Middle frontal gyrus (tissue), 1 donor: ENCODE measurements around the gene SHISA5.
A peak's percentile ranks its signal among the peaks of the same experiment; 100 is the strongest.

Experiments used
- DNase-seq: peaks from one replicate; pipeline ENCODE4 v3.0.0-alpha.2; 2015; ENCODE audit warnings: low spot score; ENCODE audit errors: extremely low spot score

The SHISA5 gene

GRCh38 chr3:48459773-48460516 is 44.0 kb downstream of the SHISA5 start:
- DNase-seq: no peak

- no peak for DNase-seq
Observed at GRCh38 chr3:48459331-48459730, 44.6 kb downstream of the SHISA5 start.

- no peak for DNase-seq
Observed at GRCh38 chr3:48456456-48456855, 47.5 kb downstream of the SHISA5 start.

GRCh38 chr3:48451270-48451669 is 52.7 kb downstream of the SHISA5 start:
- DNase-seq: no peak

GRCh38 chr3:48446425-48447193 is 57.4 kb downstream of the SHISA5 start, which contains the start of gene ATRIP:
ATRIP (plus strand) TSS chr3:48446737; CDS start chr3:48446846, 109 bp downstream.
- peak; percentile 82 for DNase-seq

- DNase-seq: no peak
Observed at GRCh38 chr3:48446043-48446424, 57.9 kb downstream of the SHISA5 start.

- no peak for DNase-seq
Observed at GRCh38 chr3:48445277-48445882, 58.6 kb downstream of the SHISA5 start.

GRCh38 chr3:48441940-48442339 is 62.0 kb downstream of the SHISA5 start:
- DNase-seq: no peak

GRCh38 chr3:48440590-48440958 is 63.4 kb downstream of the SHISA5 start:
- DNase-seq: no peak

GRCh38 chr3:48439820-48440589 is 64.0 kb downstream of the SHISA5 start, which contains the start of the genes CCDC51 and TMA7:
CCDC51 (minus strand) TSS chr3:48440119; CDS start chr3:48435128, 4,991 bp downstream.
TMA7 (plus strand) TSS chr3:48440257; CDS start chr3:48440297, 40 bp downstream.
- DNase-seq: peak; percentile 98

- DNase-seq: no peak
Observed at GRCh38 chr3:48437812-48438211, 66.2 kb downstream of the SHISA5 start.

GRCh38 chr3:48436855-48437254 is 67.1 kb downstream of the SHISA5 start:
- DNase-seq: no peak

- DNase-seq: no peak
Observed at GRCh38 chr3:48436477-48436787, 67.5 kb downstream of the SHISA5 start.

- DNase-seq: peak; percentile 89
Observed at GRCh38 chr3:48435774-48436476, 68.0 kb downstream of the SHISA5 start.

GRCh38 chr3:48435223-48435595 is 68.8 kb downstream of the SHISA5 start:
- no peak for DNase-seq

- no peak for DNase-seq
Observed at GRCh38 chr3:48434591-48435222, 69.3 kb downstream of the SHISA5 start.

GRCh38 chr3:48433472-48434118 is 70.4 kb downstream of the SHISA5 start:
- DNase-seq: no peak

GRCh38 chr3:48432411-48433371 is 71.3 kb downstream of the SHISA5 start:
- no peak for DNase-seq
